OCI-M1 (cell line): Measurements from ENCODE around the gene KLHL17.
"Not testable (repeated sequence)": the region's sequence is repeated elsewhere in the genome, so short reads cannot be mapped to it uniquely, and the experiment has no call there.

Source experiments
- DNase-seq: peaks from one replicate; lab custom pipeline; 2025; lab: John Stamatoyannopoulos, UW

Gene KLHL17

DNA sequence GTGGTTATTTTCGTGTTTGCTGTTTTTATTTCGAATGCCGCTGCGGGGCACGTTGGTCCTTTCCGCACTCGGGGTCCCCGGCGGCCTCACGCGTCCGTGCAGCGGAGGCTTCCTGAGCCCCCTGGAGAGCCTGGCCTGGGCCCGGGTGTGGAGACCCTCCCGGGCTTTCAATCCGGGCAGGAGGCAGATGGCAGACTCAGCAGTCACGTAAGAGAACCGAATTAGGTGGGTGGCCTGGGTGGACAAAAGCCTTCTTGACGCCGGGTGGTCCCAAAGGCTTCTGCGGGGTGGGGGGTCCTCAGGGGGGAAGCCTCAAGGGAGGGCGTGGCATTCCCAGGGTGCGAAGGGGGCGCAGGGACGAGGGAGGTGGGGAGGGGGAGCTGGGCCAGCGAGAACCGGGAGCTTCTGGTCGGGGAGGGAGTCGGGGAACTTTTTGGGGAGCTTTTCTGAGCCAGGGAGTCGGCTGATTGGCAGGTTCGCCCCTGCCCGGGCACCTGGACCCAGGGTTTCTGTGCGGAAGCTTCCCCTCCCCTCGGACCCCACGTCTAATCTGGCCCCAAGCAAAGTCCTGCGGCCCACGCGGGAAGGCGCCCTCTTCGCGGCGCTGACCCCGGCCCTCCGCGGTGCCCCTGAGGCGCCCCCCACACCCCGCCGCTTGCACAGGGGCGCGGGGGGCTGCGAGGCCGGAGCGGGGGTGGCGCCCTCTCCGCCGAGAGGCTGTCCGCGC is 40.8 kb downstream of the KLHL17 start:
- DNase-seq: no peak

DNA sequence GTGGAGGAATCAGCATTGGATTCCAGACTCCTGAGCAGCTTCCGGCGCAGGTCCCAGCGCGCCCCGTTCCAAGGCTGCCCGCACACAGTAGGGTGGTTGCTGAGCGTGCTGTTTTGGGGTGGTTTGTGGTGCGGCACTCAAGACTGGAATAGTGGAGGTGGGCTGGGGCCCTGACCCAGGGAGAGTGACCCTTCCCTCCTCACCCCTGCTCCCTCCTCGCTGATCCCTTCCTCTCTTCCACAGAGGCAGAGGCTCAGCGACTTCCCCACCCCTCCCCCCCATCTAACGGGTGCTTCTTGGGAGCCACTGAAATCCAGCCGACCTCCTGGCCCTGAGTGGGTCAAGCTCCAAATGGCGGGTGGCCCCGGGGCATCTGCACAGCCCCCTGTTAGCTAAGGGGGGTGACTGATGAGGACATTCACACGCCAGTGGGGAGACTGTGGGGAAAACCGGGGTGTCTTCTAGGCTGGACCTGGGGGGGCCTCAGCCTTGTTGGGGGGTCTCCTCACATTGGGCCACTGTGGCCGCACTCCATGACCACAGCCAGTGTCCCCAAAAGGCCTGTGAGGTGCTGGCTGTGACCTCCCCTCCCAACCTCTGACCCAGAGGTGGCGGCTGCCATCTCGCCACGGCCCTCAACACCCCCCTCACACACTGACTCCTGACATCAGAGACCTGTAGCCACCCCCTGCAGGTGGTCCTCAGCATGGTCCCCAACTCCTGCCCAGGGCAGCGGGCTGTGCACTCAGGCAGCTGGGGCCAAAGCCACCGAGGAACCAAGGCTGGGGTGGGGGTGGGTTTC is 43.4 kb downstream of the KLHL17 start:
- DNase-seq: peak; percentile 23

DNA sequence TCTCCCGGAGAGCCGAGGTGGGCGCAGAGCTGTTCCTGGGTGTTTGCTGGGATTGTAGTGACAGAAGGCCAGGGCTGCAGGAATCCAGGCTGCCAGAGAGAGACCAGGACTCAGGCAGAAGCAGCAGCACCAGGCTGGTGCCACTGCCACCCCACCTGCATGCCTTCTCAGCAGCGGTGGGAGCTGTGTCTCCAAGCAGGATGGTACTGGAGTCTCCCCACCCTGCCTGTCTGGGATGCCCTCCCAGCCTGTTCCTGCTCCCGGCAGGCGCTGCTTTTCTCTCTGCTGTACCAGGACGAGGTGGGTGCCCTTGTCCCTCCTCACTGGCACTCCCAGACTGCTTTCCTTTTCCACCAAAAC is 44.0 kb downstream of the KLHL17 start:
- DNase-seq: no peak

DNA sequence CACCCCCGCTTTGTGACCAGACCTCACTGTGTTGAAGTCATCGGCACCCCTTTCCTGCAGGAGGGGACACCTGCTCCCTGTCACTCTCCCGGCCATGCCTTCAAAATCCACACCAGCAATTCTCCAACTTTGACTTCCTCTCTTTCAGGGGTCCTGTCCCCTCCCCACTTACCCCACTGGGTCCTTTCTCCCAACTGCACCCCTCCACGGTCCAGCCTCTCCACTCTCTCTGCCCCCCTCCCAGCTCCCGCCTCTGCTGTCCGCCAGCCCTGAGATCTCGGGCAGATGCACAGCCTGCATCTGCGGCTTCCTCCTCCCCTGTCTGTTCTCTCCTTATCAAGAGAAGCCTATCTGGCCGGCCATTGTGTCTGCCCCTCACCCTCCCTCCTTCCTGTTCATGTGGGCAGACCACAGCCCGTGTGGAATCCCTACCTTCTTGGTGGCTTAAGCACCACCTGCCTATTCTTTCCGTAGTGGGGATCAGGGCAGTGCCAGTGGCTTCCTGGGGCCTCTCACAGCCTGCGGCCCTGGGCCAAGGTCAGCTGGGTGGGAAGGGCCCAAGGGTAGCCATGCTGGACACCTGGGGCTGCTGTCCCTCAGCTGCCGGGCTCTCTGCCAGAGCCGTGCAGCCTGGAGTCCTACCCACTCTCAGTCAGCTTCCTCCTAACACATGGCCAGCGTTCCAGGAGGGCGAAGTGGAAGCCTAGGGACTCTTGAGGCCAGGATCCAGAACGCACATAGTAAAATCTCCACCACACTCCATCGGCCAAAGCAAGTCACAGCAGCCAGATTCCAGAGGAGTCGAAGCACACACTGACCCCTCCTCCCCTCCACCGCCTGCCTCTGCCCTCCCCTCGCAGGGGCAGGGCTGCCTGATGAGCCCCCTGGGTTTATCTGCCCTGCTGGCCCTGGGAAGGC is 44.7 kb downstream of the KLHL17 start:
- peak; percentile 92 for DNase-seq

DNA sequence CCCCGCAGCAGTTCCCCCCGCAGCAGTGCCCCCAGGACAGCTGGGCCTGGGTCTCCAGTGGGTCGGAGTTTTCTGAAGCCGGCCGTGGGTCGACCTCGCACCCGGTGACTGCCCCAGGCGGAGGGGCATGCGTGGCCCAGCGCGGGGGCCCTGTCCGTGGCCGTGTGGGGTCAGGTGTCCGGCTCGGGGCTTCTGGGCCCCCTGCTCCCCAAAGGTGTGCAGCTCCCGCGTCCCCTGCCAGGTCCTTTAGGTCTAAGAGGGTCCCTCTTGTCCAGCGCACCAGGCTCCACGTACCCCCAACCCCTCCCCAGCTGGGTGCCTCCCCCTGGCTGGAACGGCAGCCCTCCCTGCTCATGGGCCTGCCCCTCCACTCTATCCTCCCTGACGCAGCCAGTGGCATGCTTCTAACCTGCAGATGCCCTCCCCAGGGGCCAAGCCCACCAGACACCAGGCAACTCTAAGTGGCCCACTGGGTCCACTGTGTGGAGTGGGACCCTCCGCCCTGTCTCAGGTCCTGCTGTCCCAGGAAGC is 45.5 kb downstream of the KLHL17 start:
- no peak for DNase-seq

DNA sequence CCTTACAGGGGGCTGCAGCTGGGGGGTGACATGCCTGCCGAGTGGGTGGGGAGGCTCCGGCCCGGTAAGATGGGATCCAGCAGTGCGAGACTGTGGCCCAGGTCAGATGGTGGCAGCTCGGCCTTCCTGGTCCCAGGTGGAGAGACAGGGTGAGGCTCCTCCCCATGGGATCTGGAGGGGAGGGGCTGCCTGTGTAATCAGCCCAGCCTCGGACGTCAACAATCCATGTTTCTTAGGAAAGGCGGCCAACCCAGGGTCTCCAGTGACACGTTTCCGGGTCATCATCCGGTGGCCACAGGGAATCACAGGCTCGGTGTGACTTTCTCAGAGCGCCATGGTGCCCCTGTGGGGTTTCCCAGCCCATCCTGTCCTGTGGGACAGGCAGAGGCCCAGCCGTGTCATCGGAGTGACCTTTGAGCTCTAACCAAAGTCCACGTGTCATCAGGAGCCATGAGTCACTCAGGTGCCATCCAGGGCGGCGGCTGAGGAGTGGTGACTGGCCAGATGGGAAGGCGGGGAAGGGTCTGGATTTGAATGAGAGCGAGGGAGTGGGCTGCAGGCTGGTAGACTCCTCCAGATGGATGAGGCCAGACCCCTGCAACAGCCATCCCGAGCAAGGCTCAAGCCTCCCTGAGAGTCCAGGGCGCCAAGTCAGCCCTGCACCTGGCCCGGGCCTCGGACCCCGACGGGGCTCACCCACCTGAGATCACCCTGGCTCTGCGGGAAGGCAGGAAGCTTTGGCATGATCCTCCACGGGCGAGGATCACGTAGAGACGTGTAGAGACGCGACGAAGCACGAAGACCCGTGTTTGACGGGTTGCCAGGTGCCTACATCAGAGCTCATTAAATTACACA is 46.1 kb downstream of the KLHL17 start:
- DNase-seq: no peak

DNA sequence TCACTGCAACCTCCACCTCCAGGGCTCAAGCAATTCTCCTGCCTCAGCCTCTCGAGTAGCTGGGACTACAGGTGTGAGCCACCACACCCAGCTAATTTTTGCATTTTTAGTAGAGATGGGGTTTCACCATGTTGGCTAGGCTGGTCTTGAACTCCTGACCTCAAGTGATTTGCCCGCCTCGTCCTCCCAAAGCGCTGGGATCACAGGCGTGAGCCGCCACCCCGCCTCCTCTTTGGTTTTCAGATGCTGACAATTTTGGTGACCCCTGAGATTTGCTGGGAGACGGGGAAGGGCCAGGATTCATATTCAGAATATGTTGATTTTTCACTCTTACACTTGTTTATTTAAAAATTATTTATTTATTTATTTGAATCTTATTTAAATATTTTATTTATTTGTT is 49.7 kb downstream of the KLHL17 start:
- DNase-seq: not testable (repeated sequence)

DNA sequence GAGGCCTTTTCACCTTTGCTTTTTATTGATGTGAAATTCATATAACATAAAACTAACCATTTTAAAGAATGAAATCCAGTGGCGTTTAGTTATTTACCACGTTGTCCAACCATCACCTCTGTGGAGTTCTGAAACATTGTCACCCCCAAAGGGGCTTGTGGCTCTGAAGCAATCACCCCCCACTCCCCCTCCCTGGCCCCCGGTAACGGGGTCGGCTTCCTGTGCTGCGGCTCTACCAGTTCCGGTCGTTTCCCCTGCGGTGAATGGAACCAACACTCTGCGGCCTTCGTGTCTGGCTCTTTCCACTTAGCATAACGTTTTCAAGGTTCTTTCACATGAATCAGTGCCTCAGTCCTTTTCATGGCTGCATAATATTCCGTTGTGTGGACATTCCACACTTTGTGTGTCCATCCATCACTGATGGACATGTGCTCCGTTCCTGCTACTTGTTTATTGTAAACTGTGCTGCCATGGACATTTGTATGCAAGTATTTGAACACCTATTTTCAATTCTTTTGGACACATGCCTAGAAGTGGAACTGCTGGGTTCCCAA is 51.1 kb downstream of the KLHL17 start:
- no peak for DNase-seq

DNA sequence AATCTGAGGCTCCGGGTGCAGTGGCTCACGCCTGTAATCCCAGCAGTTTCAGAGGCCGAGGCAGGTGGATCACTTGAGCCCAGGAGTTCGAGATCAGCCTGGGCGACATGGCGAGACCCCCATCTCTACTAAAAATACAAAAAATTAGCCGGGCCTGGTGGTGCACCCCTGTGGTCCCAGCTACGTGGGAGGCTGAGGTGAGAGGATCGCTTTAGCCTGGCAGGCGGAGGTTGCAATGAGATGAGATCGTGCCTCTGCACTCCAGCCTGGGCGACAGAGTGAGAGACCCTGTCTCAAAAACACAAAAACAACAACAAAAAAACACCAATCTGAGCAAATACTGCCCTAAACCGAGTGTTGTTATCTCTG is 52.3 kb downstream of the KLHL17 start:
- DNase-seq: not testable (repeated sequence)

DNA sequence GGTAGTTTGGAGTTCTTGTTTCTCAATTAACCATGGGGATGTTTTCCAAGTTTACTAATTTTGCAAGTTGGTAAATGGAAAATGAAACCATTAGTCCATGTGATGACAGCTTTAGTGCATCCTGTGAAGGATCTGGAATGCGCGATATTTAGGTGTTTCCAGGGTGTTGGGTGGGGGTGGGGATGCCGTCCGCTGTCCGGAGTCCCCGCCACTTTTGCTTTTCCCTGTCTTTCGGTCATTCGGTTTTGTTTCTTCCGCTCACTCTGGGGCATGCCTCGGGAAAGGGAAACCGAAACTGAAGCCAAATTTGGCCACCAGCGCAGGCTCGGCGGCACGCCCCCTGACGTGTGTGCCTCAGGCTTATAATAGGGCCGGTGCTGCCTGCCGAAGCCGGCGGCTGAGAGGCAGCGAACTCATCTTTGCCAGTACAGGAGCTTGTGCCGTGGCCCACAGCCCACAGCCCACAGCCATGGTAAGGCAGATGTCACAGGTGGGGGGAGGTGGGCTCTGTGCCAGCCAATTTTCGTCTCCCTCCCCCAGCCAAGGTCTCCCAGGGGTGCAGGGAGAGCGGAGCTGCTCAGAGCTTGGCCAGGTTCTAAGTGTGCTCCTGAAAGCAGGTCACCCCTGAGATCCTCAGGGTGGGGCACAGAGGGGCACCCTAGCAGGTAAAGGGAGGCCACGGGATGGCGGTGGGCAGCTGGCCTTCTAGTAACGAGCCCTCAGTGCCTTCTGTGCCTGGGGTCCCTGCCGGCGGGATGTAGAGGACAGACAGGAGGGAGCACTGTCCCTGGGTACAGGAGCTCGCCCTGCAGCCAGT is 52.9 kb downstream of the KLHL17 start, which contains the start of gene ISG15:
Gene ISG15 (plus strand): TSS at position 393 of the 817 bp plus-strand sequence. CDS start 77 bp downstream, at position 470.
- DNase-seq: peak; percentile 98

DNA sequence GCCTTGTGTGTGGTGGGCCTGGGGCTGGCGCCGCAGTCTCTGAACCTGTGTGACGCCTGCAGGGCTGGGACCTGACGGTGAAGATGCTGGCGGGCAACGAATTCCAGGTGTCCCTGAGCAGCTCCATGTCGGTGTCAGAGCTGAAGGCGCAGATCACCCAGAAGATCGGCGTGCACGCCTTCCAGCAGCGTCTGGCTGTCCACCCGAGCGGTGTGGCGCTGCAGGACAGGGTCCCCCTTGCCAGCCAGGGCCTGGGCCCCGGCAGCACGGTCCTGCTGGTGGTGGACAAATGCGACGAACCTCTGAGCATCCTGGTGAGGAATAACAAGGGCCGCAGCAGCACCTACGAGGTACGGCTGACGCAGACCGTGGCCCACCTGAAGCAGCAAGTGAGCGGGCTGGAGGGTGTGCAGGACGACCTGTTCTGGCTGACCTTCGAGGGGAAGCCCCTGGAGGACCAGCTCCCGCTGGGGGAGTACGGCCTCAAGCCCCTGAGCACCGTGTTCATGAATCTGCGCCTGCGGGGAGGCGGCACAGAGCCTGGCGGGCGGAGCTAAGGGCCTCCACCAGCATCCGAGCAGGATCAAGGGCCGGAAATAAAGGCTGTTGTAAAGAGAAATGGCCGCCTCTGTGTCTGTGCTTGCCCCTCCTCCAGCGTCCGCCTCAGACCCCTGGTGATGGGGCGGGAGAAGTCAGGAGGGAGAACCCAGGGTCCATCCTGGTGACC is 53.7 kb downstream of the KLHL17 start:
- no peak for DNase-seq

DNA sequence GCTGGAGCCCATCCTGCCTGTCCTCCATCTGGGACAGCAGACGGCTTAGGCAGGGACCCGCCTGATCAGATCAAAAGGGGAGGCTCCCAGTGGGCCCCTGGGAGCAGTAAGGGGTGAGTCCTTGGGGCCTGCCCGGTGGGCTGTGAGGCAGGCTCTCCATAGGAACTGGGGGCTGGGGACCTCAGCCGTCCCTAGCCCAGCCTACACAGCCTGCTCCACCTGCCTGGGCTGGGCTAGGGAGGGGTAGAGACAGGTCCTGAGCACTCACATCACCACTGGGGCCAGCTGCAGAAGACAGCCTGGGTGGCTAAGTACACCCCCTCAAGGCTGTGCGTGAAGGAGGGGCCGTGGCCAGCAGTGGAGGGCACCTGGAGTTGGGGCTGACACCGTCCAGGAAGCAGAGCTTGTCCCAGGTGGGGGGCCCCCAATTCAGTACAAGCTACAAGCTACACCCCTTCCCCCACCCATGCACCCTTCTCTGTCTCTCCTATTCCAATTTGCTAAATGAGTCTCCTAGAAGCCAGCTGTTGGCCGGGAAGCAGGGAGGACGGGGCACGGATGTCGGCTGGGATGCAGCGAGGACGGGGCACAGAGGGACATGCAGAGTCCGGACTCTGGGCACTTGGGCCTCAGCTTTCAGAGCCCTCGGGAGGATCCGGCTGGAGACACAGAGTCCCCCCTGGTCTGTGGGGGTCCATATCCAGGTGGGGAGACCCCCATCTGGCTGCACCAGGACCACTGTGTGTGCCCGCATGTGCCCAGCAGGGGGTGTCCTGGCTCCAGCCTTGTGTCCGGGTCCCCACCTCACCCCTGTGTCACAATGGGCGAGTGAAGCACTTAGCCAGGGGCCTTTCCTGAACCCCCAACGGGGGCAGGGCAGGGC is 54.7 kb downstream of the KLHL17 start:
- DNase-seq: peak; percentile 43
